SIG-M5 treated with dmso at 0.1 percent for 504 hours (cell line): ENCODE measurements around the gene IL36B.

Source experiments
- DNase-seq: peaks from one replicate; lab custom pipeline; 2025; ENCODE audit not compliant: unreplicated experiment; lab: John Stamatoyannopoulos, UW

IL36B gene

DNA sequence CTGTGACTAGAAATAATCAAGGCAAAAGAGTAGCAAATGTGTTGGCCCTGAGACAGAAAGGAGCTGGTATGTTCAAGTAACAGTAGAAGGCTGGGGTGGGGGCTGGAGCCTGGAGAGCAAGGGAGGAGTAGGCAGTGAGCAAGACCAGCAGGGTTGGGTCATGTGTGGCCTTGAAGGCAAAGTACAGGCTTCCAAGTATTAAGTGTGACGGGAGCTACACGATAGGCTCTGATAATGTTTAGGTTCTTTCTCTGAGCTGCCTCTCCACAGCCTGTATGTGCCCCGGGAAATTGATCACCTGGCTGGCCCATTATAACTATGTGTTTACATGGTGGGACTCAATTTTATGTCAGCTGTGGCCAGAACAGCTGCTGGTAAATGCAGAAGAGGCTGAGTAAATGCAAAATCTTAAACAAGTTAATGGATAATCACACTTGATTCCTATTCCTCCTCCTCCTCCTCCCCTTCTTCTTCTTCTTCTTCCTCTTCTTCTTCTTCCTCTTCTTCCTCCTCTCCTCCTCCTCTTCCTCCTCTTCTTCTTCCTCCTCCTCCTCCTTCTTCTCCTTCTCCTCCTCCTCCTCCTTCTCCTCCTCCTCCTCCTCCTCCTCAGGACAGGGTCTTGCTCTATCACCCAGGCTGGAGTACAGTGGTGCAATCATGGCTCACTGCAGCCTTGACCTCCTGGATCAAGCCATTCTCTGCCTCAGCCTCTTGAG lies 24.4 kb upstream of the IL36B start:
- DNase-seq, result no peak

DNA sequence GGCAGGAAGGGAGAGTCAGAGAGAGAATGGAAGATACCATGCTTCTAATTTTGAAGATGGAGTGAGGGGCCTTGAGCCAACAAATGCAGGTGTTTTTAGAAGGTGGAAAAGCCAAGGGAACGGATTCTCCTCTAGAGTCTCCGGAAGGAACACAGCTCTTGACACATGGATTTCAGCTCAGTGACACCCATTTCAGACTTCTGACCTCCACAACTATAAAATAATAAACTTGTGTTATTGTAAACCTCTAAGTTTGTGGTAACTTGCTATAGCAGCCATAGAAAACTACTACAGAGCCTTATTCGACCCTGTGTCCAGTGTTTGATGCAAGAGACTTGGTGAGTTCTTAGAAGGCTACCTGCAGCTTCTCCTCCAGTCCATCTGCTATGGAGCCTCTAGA lies 22.9 kb upstream of the IL36B start:
- DNase-seq, result no peak

DNA sequence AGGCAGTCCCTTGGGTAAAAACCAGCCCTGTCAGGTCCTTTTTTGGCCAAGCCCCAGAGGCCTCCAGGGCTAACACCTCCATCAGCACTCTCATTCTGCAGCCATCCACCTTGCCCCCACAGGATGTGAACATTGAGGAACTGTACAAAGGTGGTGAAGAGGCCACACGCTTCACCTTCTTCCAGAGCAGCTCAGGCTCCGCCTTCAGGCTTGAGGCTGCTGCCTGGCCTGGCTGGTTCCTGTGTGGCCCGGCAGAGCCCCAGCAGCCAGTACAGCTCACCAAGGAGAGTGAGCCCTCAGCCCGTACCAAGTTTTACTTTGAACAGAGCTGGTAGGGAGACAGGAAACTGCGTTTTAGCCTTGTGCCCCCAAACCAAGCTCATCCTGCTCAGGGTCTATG lies 22.4 kb upstream of the IL36B start:
- DNase-seq, result no peak

- DNase-seq, result no peak
Observed at GRCh38 chr2:113073325-113073834, 20.7 kb upstream of the IL36B start.

DNA sequence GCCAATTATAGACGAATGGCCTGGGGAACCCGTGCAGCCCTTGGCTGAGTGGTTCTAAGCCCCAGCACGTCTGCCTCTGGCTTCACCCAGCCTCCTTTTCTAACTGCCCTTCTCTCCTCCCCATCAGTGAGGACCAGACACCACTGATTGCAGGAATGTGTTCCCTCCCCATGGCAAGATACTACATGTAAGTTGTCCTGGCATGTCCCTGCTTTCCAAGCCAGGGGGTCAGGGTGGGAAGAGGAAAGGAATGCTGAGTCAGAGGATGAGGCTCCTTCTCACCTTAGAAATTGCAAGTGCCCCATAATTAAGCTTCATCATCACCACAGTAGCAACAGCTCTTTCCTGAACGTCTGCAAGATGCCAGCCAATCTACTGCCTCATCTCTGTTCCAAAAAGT lies 19.9 kb upstream of the IL36B start:
- no peak for DNase-seq

DNA sequence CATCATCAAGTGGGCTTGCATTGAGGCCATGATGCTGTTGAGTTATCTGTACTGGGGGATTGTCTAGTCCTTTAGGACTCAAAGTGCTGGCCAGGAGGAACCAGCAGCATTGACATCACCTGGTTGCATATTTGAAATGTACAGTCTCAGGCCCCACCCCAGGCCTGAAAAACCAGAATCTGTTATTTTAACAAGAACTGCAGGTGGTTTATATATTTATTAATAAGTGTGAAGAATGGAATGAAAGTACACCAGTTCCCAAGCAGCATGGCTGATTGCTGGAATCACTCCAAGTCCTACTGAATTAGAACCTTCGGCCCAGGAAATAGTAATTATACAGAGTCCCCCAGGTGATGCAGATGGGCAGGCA lies 17.9 kb upstream of the IL36B start:
- no peak for DNase-seq

- DNase-seq, result no peak
Observed at GRCh38 chr2:113069676-113070605, 17.3 kb upstream of the IL36B start.

- DNase-seq, result no peak
Observed at GRCh38 chr2:113068706-113069485, 16.2 kb upstream of the IL36B start.

GRCh38 chr2:113068249-113068648 lies 15.6 kb upstream of the IL36B start:
- no peak for DNase-seq

GRCh38 chr2:113067681-113068080 lies 15.0 kb upstream of the IL36B start, which contains the start of gene IL1F10:
Gene IL1F10 (plus strand): TSS chr2:113067970. CDS start chr2:113072739, 4,769 bp downstream.
- no peak for DNase-seq

GRCh38 chr2:113064898-113065297 lies 12.2 kb upstream of the IL36B start:
- no peak for DNase-seq

GRCh38 chr2:113064281-113064680 lies 11.6 kb upstream of the IL36B start:
- DNase-seq, result no peak

GRCh38 chr2:113061896-113062770 lies 9.5 kb upstream of the IL36B start:
- no peak for DNase-seq

GRCh38 chr2:113061241-113061640 lies 8.6 kb upstream of the IL36B start:
- no peak for DNase-seq

DNA sequence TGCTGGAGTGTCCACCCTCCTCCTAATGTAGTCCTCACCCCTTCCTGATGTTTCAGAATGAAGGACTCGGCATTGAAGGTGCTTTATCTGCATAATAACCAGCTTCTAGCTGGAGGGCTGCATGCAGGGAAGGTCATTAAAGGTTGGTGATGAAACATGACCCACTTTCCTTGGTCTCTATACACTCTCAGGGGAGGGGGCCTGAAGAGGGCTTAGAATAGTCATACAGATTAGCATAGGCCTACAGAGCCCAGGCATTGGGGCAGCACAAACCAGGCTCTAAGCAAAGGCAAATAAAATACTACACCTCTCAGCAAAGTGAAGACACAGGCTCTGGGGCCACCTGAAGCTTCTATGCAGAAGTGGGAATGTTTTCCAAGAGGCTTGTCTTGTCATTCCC lies 8.1 kb upstream of the IL36B start:
- DNase-seq, result no peak

DNA sequence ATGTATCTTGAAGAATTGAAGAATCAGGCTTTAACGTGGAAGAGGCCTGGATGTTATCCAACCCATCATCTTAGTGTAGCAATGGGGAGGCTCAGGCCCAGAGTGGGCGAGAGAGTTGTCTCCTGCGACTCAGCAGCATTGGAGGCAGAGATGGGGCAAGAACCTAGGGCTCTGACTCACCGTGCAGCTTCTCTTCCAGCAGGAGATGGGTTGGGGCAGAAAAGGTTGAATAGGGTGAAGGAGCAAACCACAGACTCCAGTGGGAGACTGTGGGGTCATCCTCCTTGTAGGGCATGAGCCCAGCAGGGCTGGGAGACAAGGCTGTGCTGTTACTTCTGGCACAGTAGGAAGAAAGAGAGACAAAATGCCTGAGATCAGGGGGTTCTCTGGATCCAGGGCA lies 7.7 kb upstream of the IL36B start:
- DNase-seq, result no peak

GRCh38 chr2:113058998-113059960 lies 6.6 kb upstream of the IL36B start, which contains the start of gene IL36RN:
Gene IL36RN (plus strand): TSS chr2:113059198. CDS start chr2:113059439, 241 bp downstream.
- DNase-seq, result no peak

DNA sequence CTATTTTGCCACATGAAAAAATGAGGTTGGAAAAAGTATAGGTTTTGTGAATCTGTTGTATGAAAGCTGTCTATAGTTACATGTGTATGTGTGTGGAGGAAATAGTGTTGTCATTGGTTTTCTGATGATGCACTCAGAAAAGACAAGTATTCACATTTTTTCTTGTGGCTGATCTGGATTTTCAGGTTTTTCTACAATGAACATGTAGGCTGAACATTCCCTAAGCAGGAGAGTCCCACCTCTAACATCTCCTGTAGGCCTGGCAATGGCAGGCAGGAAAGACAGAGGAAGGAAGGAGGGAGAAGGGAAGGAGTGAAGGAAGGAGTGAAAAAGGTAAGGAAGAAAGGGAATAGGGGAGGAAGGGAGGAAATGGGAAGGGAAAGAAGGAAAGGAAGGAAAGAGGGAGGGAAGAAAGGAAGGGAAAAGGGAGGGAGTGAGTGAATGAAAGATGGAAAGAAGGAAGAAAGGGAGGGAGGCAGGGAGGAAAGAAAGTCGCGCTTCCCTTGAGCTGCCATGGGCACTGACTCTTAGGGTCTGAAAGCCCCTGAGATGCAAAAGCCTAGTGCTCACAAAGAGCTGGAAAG lies 5.8 kb upstream of the IL36B start:
- DNase-seq, result no peak

- no peak for DNase-seq
Observed at GRCh38 chr2:113057117-113057516, 4.5 kb upstream of the IL36B start.
